Gastrocnemius medialis (tissue), 4 donors: ENCODE data around the gene KLHDC9. TPM values are rescaled to one million over a fixed set of nuclear protein-coding genes. Genes with fewer than 3 reads are reported as not detected.

Experiments used
- ATAC-seq, 2 donors: fragments of 150-250 bp; one replicate each; pipeline ENCODE4 v1.9.1; 2016
- DNase-seq, 2 donors: peaks; one replicate each; pipeline ENCODE4 v3.0.0-alpha.2; 2019
- H3K27ac ChIP-seq, 4 donors: fragments of 200-600 bp; sonication (generic); 1 replicate in 1 of 4; 2 replicates in 3 of 4; pipeline ENCODE4 v1.5.1; 2016 to 2018; ENCODE audit warnings: mild to moderate bottlenecking in 2 of 4, moderate library complexity in 1 of 4
- H3K27me3 ChIP-seq, 3 donors: fragments of 200-600 bp; sonication (generic) in 2 of 3; 1 replicate in 1 of 3; 2 replicates in 2 of 3; pipeline versions ENCODE4 v1.5.1 to v1.6.0; 2016 to 2019; ENCODE audit warnings: mild to moderate bottlenecking in 1 of 3, moderate library complexity in 1 of 3
- H3K36me3 ChIP-seq, 2 donors: fragments of 200-600 bp; sonication (generic) in 1 of 2; one replicate each; pipeline ENCODE4 v1.5.1; 2017 to 2018
- H3K4me1 ChIP-seq, 2 donors: fragments of 200-600 bp; sonication (generic) in 1 of 2; one replicate each; pipeline ENCODE4 v1.5.1; 2016 to 2017; ENCODE audit warnings: mild to moderate bottlenecking in 2 of 2
- H3K4me3 ChIP-seq, 4 donors: fragments of 200-600 bp; sonication (generic) in 3 of 4; 1 replicate in 1 of 4; 2 replicates in 3 of 4; pipeline ENCODE4 v1.5.1; 2016 to 2019; ENCODE audit warnings: mild to moderate bottlenecking in 2 of 4
- H3K9me3 ChIP-seq, 3 donors: fragments of 200-600 bp; sonication (generic) in 2 of 3; 1 replicate in 1 of 3; 2 replicates in 2 of 3; pipeline ENCODE4 v1.5.1; 2016 to 2019
- CTCF ChIP-seq, 5 experiments: fragments of 450-650 bp in 3 of 5; fragments of 200-600 bp in 2 of 5; sonication (generic) in 2 of 5; IDR thresholded peaks in 4 of 5; conservative IDR thresholded peaks in 1 of 5; 1 replicate in 4 of 5; 2 replicates in 1 of 5; pipeline ENCODE4 v1.5.1; 2016 to 2019; ENCODE audit warnings: antibody characterized with exemption in 5 of 5, mild to moderate bottlenecking in 3 of 5, moderate library complexity in 3 of 5
- POLR2A ChIP-seq, 2 donors: fragments of 450-650 bp; IDR thresholded peaks; one replicate each; pipeline ENCODE4 v1.6.1; 2017; ENCODE audit warnings: antibody characterized with exemption in 2 of 2, mild to moderate bottlenecking in 2 of 2, moderate library complexity in 2 of 2
- in situ Hi-C, 4 donors: fragments of 200-750 bp; cut with MboI; loops; one replicate each; pipeline versions ENCODE4 v1.15.0 to v1.8.0; 2017; ENCODE audit warnings: low sequenced_read_pairs in 4 of 4
- intact Hi-C: fragments of 100-400 bp; cut with DNase I; formaldehyde crosslinking; loops from one replicate; pipeline ENCODE4 v1.15.1; 2023; ENCODE audit warnings: low total_unique reads
- total RNA-seq, 4 donors: library from RNA; depleted of rRNA; stranded (reverse); fragments of >200 nt; gene quantifications; one replicate each; pipeline versions ENCODE4 v1.1.0 to v1.2.3, GENCODE V29; 2016

The KLHDC9 gene
- total RNA-seq, 4 donors from 2014 or later: 0.89 to 2.4 (median 1.3) TPM

GRCh38 chr1:161088587-161089110, 9.5 kb upstream of the KLHDC9 start:
- no peak overlapping the region for H3K4me3 ChIP-seq
- H3K27ac ChIP-seq: no peak overlapping the region
- H3K27me3 ChIP-seq: no peaks in the 10 kb centered on the region
- in situ Hi-C loops (no loop called here), intact Hi-C loops (no loop called here)
- no peaks in the 10 kb centered on the region for H3K36me3 ChIP-seq
- no peaks in the 10 kb centered on the region for H3K9me3 ChIP-seq
- ATAC-seq (no peak), DNase-seq (no peak)
- TF ChIP-seq POLR2A (IDR thresholded peaks at IDR 0.05) (no peak), CTCF (IDR thresholded peaks at IDR 0.05 in 4 of 5, conservative IDR thresholded peaks at IDR 0.05 in 1 of 5) (no peak)
- no peaks in the 10 kb centered on the region for H3K4me1 ChIP-seq

- TF ChIP-seq CTCF (IDR thresholded peaks at IDR 0.05 in 4 of 5, conservative IDR thresholded peaks at IDR 0.05 in 1 of 5) (no peak), POLR2A (IDR thresholded peaks at IDR 0.05) (no peak)
- no peak within 1 kb of the TSS for H3K27ac ChIP-seq
- H3K4me3 ChIP-seq: no peak within 1 kb of the TSS
- DNase-seq (no peak), ATAC-seq (no peak)
- no peaks in the 10 kb centered on the region for H3K36me3 ChIP-seq
- H3K4me1 ChIP-seq: no peaks in the 10 kb centered on the region
- in situ Hi-C loops (no loop called here), intact Hi-C loops (no loop called here)
- H3K9me3 ChIP-seq: no peaks in the 10 kb centered on the region
- H3K27me3 ChIP-seq: no peaks in the 10 kb centered on the region
Measured at GRCh38 chr1:161089251-161089924, 8.8 kb upstream of the KLHDC9 start, which contains the start of gene NECTIN4. Gene NECTIN4 (minus strand): TSS chr1:161089558. CDS start chr1:161089296, 262 bp downstream.

- Histone ChIP-seq H3K27ac (no peak overlapping the region), H3K27me3 (no peaks in the 10 kb centered on the region), H3K9me3 (no peaks in the 10 kb centered on the region), H3K4me3 (no peak overlapping the region), H3K36me3 (no peaks in the 10 kb centered on the region), H3K4me1 (no peaks in the 10 kb centered on the region)
- ATAC-seq: no peak
- TF ChIP-seq CTCF (IDR thresholded peaks at IDR 0.05 in 4 of 5, conservative IDR thresholded peaks at IDR 0.05 in 1 of 5) (no peak), POLR2A (IDR thresholded peaks at IDR 0.05) (no peak)
- intact Hi-C loops: loop anchor here (10.0 kb wide), 1 partner anchor 255 kb away; no protein-coding TSS in a partner anchor
- DNase-seq: no peak
- in situ Hi-C loops: loop anchor here in 2 of 4 donors (10.0 kb wide), 1 partner anchor 95 kb away; no protein-coding TSS in a partner anchor
Measured at GRCh38 chr1:161089938-161090337, 8.2 kb upstream of the KLHDC9 start.

GRCh38 chr1:161090617-161091016, 7.5 kb upstream of the KLHDC9 start:
- no peak for TF ChIP-seq CTCF (IDR thresholded peaks at IDR 0.05 in 4 of 5, conservative IDR thresholded peaks at IDR 0.05 in 1 of 5)
- no peak for TF ChIP-seq POLR2A (IDR thresholded peaks at IDR 0.05)
- intact Hi-C loops (loop anchor here (10.0 kb wide), 1 partner anchor 256 kb away; no protein-coding TSS in a partner anchor), in situ Hi-C loops (loop anchor here in 2 of 4 donors (10.0 kb wide), 1 partner anchor 96 kb away; no protein-coding TSS in a partner anchor)
- Histone ChIP-seq H3K27me3 (no peaks in the 10 kb centered on the region), H3K4me3 (no peak overlapping the region), H3K36me3 (no peaks in the 10 kb centered on the region), H3K27ac (no peak overlapping the region), H3K9me3 (no peaks in the 10 kb centered on the region), H3K4me1 (no peaks in the 10 kb centered on the region)
- ATAC-seq (no peak), DNase-seq (no peak)
